IMR-90 (cell line): ENCODE data around the gene FMN1.

Experiments used
- BHLHE40 ChIP-seq: fragments of 150-350 bp; IDR thresholded peaks from 2 replicates; pipeline ENCODE4 v1.6.1; 2016; ENCODE audit warnings: mild to moderate bottlenecking, low read depth, low read length
- CEBPB ChIP-seq: IDR thresholded peaks from 2 replicates; pipeline ENCODE4 v1.6.1; 2012; ENCODE audit warnings: low read depth, low read length, improper control_type of control experiment
- CTCF ChIP-seq: conservative IDR thresholded peaks from 2 replicates; pipeline ENCODE4 v1.5.1; 2012; ENCODE audit warnings: mild to moderate bottlenecking, low read depth, low read length, improper control_type of control experiment
- ELK1 ChIP-seq: fragments of 150-350 bp; IDR thresholded peaks from 2 replicates; pipeline ENCODE4 v1.6.1; 2016; ENCODE audit warnings: low read depth, mild to moderate bottlenecking, low read length, moderate library complexity, borderline replicate concordance
- FOS ChIP-seq: fragments of 150-350 bp; IDR thresholded peaks from 2 replicates; pipeline ENCODE4 v1.6.1; 2016; ENCODE audit warnings: low read depth, low read length
- MAZ ChIP-seq: IDR thresholded peaks from 2 replicates; pipeline ENCODE4 v1.6.1; 2012; ENCODE audit warnings: low read depth, mild to moderate bottlenecking, low read length, improper control_type of control experiment, moderate library complexity, borderline replicate concordance
- POLR2A ChIP-seq: IDR thresholded peaks from 2 replicates; pipeline ENCODE4 v1.6.1; 2012; ENCODE audit warnings: mild to moderate bottlenecking, low read depth, low read length
- RCOR1 ChIP-seq: IDR thresholded peaks from 2 replicates; pipeline ENCODE4 v1.6.1; 2012; ENCODE audit warnings: mild to moderate bottlenecking, low read length, improper control_type of control experiment; ENCODE audit not compliant: insufficient replicate concordance
- RFX5 ChIP-seq: IDR thresholded peaks from 2 replicates; pipeline ENCODE4 v1.8.0; 2012; ENCODE audit warnings: low read depth, mild to moderate bottlenecking, low read length, moderate library complexity
- SMC3 ChIP-seq: fragments of 150-350 bp; IDR thresholded peaks from 2 replicates; pipeline ENCODE4 v1.6.1; 2016; ENCODE audit warnings: low read depth, mild to moderate bottlenecking, antibody characterized with exemption, low read length, moderate library complexity
- TF ChIP-seq, protein P1 (sequence below): fragments of 150-350 bp; IDR thresholded peaks from 2 replicates; pipeline ENCODE4 v1.6.1; 2017; ENCODE audit warnings: mild to moderate bottlenecking, antibody characterized with exemption, low read length, low read depth

DNA sequence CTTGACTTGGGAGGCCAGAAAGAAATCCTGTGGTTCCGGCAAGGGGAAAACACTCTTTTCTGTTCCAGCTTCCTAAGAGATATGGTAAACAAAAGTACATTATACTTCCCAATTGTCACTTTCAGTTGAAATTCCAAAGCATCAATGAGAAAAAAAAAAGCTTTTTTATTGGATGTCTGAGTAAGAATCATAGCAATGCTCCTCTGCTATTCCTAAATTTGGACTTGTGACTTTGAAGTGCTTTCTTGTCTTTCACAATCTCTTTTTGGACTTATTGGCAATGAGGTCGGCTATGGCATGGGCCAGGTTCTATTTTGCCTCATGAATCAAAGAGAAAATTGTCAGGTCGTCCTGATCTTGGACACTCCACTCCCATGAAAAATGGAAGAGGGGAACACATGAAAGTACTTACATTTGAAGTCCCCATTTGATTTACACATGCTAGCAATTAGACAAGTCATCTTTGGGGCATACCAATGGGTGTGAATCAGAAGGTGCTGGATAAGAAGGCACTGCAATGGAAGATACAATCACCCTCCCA lies 306.2 kb downstream of the FMN1 start:
- TF ChIP-seq CTCF, result no peak
- no peak for TF ChIP-seq BHLHE40
- TF ChIP-seq POLR2A, result no peak
- no peak for TF ChIP-seq CEBPB
- no peak for TF ChIP-seq RFX5
- TF ChIP-seq RCOR1, result no peak
- TF ChIP-seq, protein P1, sequence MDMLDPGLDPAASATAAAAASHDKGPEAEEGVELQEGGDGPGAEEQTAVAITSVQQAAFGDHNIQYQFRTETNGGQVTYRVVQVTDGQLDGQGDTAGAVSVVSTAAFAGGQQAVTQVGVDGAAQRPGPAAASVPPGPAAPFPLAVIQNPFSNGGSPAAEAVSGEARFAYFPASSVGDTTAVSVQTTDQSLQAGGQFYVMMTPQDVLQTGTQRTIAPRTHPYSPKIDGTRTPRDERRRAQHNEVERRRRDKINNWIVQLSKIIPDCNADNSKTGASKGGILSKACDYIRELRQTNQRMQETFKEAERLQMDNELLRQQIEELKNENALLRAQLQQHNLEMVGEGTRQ, result no peak
- TF ChIP-seq FOS, result no peak
- no peak for TF ChIP-seq SMC3
- TF ChIP-seq MAZ, result no peak
- no peak for TF ChIP-seq ELK1
